Activated T-helper 1 cell treated with anti-CD3 and anti-CD28 coated beads, Interleukin-2, amount 50 U/mL, for 16 hours (primary cell): ENCODE measurements around the gene SUCLG2.
"Not testable (repeated sequence)": the region's sequence is repeated elsewhere in the genome, so short reads cannot be mapped to it uniquely, and the experiment has no call there.

Experiments
- DNase-seq, 2 donors: peaks; one replicate each; pipeline ENCODE4 v3.0.0-alpha.2; 2020; ENCODE audit warnings: low read depth in 1 of 2, low spot score in 1 of 2

SUCLG2 gene

GRCh38 chr3:67561667-67562394, 92.6 kb downstream of the SUCLG2 start:
- no peak for DNase-seq

- DNase-seq, result no peak
Measured at GRCh38 chr3:67561266-67561665, 93.1 kb downstream of the SUCLG2 start.

DNA sequence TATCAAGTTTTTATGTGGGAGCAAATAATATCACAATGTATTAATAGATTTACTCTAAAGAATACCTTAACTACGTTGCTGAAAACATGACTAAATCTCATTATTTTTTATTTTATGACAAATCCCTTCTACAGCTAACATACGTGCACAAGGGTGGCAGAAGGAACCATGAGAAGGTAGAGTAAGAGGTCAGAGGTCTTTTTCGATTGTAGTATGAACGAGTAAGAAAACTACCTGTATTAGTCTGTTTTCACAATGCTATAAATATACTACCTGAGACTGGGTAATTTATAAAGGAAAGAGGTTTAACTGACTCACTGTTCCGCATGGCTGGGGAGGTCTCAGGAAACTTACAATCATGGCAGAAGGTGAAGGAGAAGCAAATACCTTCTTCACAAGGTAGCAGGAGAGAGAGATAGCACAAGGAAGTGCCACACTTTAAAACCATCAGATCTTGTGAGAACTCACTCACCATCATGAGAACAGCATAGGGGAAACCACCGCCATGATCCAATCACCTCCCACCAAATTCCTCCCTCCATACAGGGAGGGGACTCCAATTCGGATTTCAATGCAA, 95.3 kb downstream of the SUCLG2 start:
- DNase-seq, result no peak

- no peak for DNase-seq
Measured at GRCh38 chr3:67558426-67558825, 96.0 kb downstream of the SUCLG2 start.

DNA sequence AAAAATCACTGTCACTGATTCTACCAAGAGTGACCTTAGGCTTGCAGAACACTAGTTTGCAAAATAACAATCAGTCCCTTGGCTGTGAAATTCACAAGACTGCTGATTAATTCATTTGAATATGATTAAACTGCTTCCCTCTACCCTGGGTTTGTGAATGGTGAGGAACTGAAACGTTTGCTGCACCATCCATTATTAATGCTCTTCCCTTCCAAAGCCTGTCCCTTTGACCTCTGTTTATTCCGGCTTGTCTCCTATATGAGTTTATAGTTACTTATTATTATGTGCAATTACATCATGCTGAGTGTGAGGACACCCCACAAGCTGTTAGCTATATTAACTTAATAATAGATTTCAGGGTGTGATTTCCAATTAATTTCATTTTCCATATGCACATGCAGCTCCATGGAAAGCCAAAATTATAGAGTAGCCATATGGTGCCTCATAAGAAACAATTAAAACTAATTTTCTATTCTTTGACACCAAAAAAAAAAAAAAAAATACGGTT, 96.5 kb downstream of the SUCLG2 start:
- DNase-seq, result no peak

DNA sequence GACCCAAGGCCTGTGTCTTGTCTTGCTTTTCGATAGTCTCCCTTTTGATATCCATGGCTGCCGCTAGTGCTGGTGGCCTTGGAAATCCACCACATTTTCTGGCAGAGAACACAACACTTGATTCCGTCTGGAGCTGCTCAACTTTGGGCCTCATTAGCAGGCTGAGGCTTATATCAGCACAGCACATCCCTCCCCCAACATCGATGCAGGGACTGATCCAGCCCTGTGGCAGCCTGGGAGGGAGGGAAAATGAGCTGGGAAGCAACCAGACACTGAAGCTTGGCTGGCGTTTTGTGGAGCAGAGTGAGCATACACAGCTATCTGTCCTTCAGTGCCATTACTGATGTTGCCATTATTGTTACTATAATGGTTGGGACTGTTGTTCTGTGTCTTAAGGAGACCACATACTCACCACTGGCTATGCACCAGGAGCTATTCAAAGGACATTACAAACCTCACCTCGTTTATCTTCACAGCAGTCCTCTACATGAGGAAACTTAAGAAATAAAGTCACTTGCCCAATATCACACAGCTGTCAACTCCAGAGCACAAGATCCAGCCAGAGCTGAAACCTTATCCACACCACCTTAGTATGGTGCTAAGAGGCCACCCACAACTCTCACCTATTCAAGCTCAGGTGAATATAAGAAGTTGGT, 102.9 kb downstream of the SUCLG2 start:
- no peak for DNase-seq

GRCh38 chr3:67550541-67550940, 103.9 kb downstream of the SUCLG2 start:
- DNase-seq, result no peak

DNA sequence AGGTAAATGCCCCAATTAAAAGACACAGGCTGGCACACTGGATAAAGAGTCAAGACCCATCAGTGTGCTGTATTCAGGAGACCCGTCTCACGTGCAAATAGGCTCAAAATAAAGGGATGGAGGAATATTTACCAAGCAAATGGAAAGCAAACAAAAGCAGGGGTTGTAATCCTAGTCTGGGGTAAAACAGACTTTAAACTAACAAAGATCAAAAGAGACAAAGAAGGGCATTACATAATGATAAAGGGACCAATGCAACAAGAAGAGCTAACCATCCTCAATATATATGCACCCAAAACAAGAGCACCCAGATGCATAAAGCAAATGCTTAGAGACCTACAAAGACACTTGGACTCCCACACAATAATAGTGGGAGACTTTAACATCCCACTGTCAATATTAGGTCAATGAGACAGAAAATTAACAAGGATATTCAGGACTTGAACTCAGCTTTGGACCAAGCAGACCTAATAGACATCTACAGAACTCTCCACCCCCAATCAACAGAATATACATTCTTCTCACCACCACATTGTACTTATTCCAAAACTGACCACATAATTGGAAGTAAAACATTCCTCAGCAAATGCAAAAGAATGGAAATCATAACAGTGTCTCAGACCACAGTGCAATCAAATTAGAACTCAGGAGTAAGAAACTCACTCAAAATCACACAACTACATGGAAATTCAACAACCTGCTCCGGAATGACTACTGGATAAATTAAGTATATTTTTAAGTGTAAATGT, 111.7 kb downstream of the SUCLG2 start:
- not testable (repeated sequence) for DNase-seq

- DNase-seq, result no peak
Measured at GRCh38 chr3:67540198-67540894, 114.1 kb downstream of the SUCLG2 start.

GRCh38 chr3:67537203-67537602, 117.2 kb downstream of the SUCLG2 start:
- not testable (repeated sequence) for DNase-seq

DNA sequence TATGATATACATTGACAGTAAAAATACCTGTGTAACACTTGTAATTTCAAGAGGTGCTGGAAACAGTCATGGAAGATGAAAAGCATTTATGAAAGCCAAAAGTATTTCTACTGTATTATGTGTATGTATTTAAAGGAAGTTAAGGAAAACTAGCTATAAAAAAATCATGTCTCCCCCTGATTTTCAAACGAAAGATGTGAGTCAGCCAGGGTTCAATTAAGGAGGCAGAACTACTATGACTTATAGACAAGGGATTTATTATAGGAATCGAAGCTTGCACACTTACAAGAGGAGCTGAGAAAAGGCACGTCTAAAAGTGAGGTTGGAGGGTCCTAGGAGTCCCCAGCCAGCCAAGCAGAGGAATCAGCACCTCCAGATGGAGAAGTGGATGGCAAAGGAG, 119.4 kb downstream of the SUCLG2 start:
- DNase-seq, result no peak

- DNase-seq, result no peak
Measured at GRCh38 chr3:67534594-67534993, 119.8 kb downstream of the SUCLG2 start.

- DNase-seq, result no peak
Measured at GRCh38 chr3:67531181-67532101, 123.0 kb downstream of the SUCLG2 start.

DNA sequence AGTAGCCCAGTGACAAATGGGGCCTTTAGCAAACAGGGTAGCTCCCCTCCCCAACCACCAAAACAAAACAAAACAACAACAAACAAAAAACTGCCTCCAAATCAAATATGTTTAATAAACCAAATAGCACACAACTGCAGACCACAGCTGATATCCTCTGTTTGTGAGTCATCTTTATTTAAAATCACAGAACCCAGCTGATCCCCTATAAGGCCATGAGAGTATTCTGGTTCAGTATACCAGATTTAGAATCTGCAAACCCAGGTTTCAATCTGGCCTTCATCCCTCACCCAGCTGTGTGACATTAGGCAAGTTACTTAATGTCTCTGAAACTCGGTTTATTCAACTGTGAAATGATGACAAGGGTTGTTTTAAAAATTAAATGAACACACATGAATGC, 124.5 kb downstream of the SUCLG2 start:
- DNase-seq, result no peak

DNA sequence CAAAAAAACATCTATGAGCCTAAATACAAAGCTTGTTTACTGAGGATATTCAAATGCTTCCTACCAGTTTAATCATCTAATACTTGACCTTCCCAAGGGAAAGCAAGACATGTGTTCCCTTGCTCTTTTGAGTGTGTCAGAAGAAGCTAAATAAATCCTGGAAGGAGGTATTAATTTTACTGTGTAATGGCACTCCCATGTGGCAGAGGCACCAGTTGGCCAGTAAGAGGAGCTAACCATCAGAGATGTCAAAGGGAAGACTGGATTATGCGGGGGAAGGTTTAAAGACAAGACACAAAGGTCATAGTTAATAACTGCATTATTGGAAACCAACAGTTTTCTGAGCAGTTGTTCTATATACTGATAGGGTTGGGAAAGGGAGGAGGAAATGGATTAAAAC, 125.1 kb downstream of the SUCLG2 start:
- no peak for DNase-seq

- DNase-seq, result no peak
Measured at GRCh38 chr3:67526246-67526645, 128.2 kb downstream of the SUCLG2 start.

GRCh38 chr3:67524046-67524445, 130.4 kb downstream of the SUCLG2 start:
- no peak for DNase-seq

DNA sequence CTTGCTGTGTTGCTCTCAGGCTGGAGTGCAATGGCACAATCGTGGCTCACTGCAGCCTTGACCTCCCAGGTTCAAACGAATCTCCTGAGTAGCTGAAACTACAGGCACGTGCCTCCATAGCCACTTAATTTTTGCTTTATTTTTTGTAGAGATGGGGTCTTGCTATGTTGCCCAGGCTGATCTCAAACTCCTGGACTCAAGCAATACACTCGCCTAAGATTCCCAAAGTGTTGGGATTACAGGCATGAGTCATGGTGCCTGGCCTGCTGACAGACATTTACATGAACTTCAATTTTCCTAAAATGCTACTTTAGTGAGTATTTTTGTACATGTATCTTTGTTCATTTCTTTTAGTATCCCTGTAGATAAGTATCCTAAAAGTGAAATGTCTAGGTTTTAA, 132.3 kb downstream of the SUCLG2 start:
- DNase-seq, result no peak

DNA sequence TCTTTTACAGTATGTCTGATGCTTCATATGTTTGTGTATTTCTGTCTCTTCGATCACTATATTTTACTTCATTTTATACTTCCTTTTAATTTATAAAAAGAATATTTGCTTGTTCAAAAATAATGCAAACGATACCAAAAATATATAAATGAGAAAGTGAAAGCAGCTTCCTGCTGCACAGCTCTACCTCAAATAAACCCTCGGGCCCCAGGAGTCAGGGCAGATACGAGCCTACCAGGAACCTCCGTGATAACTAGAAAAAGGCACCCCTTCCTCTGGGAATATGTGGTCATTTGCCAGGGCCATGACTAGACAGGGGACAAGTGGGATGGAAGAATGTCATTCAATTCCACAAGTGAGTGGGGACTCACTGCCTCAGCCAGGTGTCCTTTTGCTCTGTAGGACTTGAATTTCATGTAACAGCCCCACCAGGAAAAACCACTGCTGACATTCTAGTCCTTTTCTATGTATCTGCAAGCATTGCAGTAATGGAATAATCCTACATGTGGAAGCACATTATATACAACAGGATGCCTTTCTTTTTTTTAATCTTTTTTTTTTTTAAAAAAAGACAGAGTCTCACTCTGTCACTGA, 133.3 kb downstream of the SUCLG2 start:
- no peak for DNase-seq

- no peak for DNase-seq
Measured at GRCh38 chr3:67518236-67518635, 136.2 kb downstream of the SUCLG2 start.
